Activated T-cell treated with anti-CD3 and anti-CD28 coated beads, Interleukin-2, amount 50 U/mL, for 4 hours (primary cell): ENCODE results near the gene RERE. TPM values are rescaled to one million over a fixed set of nuclear protein-coding genes. Genes with fewer than 3 reads are reported as not detected.

ENCODE experiments used
- ATAC-seq, 2 donors: fragments of 200-7000 bp; cut with Tn5 transposase; one replicate each; pipeline ENCODE4 v1.10.0; 2021
- DNase-seq: peaks from one replicate; pipeline ENCODE4 v3.0.0-alpha.2; 2020
- H3K27me3 Mint-ChIP-seq: one replicate; pipeline ENCODE4 v1.8.0; 2021; ENCODE audit warnings: low read depth, mixed read lengths
- H3K36me3 Mint-ChIP-seq: one replicate; pipeline ENCODE4 v1.8.0; 2022; ENCODE audit warnings: mixed read lengths; ENCODE audit not compliant: insufficient read depth
- H3K4me1 Mint-ChIP-seq: one replicate; pipeline ENCODE4 v1.8.0; 2021; ENCODE audit warnings: low read depth, mixed read lengths
- H3K4me3 Mint-ChIP-seq: one replicate; pipeline ENCODE4 v1.8.0; 2021; ENCODE audit warnings: mild to moderate bottlenecking, moderate library complexity, mixed read lengths
- H3K9me3 Mint-ChIP-seq: one replicate; pipeline ENCODE4 v1.8.0; 2021; ENCODE audit warnings: mixed read lengths
- total RNA-seq, 3 donors: library from RNA; stranded (reverse); gene quantifications; one replicate each; pipeline ENCODE4 v1.2.1, GENCODE V29; 2021

Gene RERE
- total RNA-seq, 3 donors from 2014 or later, result 40.5 to 53.4 (median 47.8) TPM

- H3K4me1 Mint-ChIP-seq, result no peaks in the 10 kb centered on the region
- ATAC-seq (no peak), DNase-seq (no peak)
- H3K9me3 Mint-ChIP-seq, result no peaks in the 10 kb centered on the region
- H3K36me3 Mint-ChIP-seq, result peaks cover 28% of the 10 kb centered on the region
- H3K27me3 Mint-ChIP-seq, result no peaks in the 10 kb centered on the region
- H3K4me3 Mint-ChIP-seq, result no peak overlapping the region
Measured at GRCh38 chr1:8357329-8358101, 459.9 kb downstream of the RERE start.

DNA sequence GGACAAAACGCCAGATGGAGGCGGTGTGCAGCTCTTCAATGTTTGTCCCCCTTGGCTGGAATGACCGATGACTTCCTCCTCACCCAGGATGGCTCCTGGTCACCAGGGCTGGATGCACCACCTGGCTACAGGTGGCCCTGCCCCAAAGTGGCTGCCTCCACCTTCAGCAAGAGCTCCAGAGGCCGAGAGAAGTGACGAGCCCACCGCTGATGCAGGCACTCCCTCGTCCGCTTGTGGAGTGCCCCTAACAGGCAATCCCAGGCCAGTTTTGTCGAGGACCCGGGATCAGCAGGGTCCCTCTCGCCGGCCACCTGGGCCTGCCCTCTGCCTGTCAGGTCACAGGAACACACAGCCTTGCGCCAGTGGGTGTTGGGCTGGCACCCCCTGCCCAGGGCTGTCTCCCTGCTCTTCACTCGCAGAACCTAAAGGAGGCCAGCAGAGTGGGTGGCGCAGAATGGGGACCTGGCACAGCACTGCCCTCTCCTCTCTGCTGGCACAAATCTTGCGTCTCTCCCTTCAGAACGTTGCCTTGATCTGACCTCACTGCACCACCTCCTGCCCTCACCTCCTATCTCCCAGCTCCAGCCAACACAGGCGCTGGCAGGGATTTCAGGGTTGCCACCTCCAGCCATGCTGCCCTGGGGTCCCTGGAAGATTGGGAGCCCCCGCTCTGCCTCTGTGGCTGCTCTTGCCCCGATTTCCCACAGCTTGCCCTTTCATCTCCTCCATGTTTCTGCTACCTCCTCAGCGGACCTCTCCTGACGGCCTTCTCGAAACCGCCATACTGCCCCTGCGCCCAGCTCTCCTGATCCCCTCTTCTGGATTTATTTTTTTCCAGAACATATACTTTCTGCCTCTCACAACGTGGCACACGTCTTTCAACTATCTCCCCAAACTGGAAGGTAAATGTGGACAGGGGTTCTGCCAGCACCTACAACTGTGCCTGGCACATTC is 460.9 kb downstream of the RERE start:
- ATAC-seq, result no peak

DNA sequence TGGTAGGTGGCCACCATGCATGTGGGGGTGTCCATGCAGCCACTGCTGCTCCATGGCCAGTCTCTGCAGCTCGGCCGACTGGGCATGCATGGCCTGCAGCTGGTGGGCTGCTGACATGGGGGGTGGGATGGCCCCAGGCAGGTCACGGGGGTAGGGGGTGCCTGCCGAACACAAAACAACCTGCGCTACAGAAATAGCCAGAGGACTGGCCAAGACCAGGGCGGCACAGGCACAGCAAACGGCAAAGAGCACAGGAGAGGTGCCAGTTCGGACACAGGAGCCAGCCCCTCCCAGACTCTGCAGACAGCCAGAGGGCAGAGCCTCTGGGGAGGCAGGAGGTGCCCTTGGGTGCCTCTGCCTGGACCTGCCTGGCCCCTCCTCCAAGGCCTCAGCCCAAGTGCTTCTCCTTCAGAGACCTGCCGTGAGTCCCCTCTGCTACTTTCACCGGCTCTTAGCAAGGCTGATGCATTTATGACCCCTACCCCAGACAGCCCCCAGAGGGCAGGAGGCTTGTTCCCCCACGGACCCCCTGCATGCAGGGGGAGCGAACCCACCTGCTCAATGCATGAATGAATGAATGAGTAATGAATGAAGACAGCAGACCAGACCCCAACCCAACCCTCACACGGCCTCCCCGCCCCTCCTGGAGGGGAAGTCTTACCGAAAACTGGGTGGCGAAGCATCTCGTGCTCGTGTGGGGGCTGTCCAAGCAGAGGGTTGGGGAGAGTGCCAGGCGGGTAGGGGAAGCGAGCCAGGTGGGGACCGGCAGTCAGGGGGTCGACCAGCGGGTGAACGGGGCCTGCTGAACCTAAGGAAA is 461.8 kb downstream of the RERE start:
- Mint-ChIP-seq H3K36me3 (peaks cover 27% of the 10 kb centered on the region), H3K9me3 (no peaks in the 10 kb centered on the region), H3K4me3 (no peak overlapping the region), H3K4me1 (no peaks in the 10 kb centered on the region), H3K27me3 (no peaks in the 10 kb centered on the region)
- DNase-seq (no peak), ATAC-seq (no peak)

More for the DNA sequence above, 460.9 kb downstream of the RERE start:
- no peak for DNase-seq
- Mint-ChIP-seq H3K4me1 (no peaks in the 10 kb centered on the region), H3K4me3 (no peak overlapping the region), H3K36me3 (peaks cover 27% of the 10 kb centered on the region), H3K9me3 (no peaks in the 10 kb centered on the region), H3K27me3 (no peaks in the 10 kb centered on the region)

DNA sequence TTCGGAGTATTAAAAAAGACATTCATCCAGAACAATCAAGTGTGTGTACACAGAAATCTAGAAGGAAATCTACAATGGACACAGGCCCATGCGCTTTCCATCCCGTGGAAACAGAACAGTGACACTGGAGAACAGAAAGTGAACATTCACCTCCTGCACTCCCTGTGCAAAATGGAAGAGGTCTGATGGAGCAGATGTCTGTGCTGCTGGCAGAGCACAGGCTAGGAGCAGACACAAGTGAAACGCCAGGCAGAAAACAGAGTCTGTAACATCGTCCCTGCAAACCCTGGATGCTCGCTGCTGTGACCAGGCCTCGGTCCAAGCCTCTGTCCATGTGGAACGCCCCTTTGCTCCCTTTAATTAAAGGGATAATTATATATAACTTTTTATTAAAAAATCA is 463.4 kb downstream of the RERE start:
- H3K27me3 Mint-ChIP-seq, result no peaks in the 10 kb centered on the region
- H3K9me3 Mint-ChIP-seq, result no peaks in the 10 kb centered on the region
- DNase-seq (no peak), ATAC-seq (no peak)
- peaks cover 24% of the 10 kb centered on the region for H3K36me3 Mint-ChIP-seq
- no peaks in the 10 kb centered on the region for H3K4me1 Mint-ChIP-seq
- no peak overlapping the region for H3K4me3 Mint-ChIP-seq

DNA sequence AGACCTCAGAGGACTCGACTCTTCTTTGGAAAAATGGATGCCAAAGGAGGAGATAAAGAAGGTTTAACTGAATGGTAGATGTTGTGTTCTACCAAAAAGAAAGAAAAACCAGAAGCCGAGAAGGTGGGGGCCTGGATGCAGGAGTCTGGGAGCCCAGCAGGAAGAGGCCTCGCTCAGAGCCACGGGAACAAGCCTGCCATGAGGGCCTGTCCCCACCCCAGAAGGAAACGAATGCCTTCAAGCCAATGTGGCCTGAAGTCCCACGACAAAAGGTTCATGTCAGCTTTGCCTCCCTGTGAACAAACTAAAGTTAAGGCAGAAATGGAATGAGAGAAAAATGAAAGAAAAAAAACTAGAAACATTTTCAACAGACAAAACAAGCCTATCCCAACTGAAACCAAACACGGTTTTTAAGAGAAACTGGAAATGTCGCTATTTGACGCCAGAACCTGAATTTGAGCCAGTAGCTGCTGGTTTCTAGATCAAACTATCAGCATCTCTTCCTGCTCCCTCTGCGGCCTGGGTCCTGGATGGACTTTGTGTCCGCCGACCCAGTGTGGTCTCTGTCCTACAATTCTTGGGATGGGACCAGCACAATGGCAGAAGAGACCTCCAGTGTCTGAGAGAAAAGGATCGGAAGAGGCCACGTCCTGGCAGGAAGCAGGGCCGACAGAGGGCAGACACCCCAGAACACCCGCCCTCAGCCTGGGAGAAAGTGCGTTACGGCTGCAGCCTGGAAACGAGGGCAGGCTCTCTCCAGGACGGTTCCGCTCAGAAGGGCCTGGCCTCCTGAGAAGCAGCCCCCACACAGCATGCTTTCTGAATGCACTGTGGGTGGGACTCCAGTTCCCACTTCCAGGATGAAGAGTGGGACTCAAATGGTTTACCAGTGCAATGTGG is 464.3 kb downstream of the RERE start:
- Mint-ChIP-seq H3K4me3 (no peak overlapping the region), H3K4me1 (peaks cover 2% of the 10 kb centered on the region), H3K36me3 (peaks cover 24% of the 10 kb centered on the region), H3K9me3 (no peaks in the 10 kb centered on the region), H3K27me3 (peaks cover 2% of the 10 kb centered on the region)
- ATAC-seq (no peak), DNase-seq (no peak)

GRCh38 chr1:8352471-8352845 is 465.0 kb downstream of the RERE start:
- no peak for ATAC-seq

DNA sequence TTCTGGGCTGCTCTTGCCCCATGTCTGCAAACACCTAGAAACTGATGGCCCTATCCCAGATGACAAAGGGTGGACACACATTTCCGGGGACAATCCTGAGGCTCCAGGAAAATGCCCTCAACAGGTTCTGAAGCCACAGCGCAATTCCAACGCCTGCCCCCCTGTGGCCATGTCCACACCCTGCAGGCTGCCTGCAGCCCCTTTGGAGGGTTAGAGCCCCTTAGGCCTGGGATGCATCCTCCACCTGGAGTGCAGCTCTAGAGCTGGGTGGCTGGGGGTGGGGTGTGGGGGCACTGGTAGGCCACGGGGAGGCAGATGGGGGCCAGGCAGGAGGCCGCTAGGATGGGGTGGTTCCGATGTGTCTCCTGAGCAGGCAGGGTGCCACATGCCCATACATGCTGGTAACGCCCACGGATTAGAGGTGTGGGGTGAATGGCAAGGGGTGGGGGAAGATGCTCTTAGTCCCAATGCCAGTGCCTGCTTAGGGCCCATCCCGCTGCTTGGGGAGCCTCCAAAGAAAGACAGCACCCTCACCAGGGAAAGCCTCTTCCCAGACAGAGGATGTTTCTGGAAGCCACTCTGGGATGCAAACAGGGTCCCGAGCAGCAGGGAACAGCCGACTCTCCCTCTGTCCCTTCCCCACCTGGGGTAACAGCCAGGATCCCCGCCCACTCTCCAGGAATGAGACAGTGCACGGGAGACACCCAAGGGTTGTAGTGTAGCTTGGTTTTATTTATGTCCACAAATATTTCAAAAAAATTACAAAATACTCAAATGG is 465.6 kb downstream of the RERE start:
- ATAC-seq, result no peak
- Mint-ChIP-seq H3K4me1 (peaks cover 2% of the 10 kb centered on the region), H3K36me3 (peaks cover 17% of the 10 kb centered on the region), H3K4me3 (no peak overlapping the region), H3K9me3 (no peaks in the 10 kb centered on the region), H3K27me3 (peaks cover 2% of the 10 kb centered on the region)
- DNase-seq, result no peak

More at GRCh38 chr1:8352471-8352845, 465.0 kb downstream of the RERE start:
- DNase-seq, result no peak
- Mint-ChIP-seq H3K4me3 (no peak overlapping the region), H3K27me3 (peaks cover 2% of the 10 kb centered on the region), H3K9me3 (no peaks in the 10 kb centered on the region), H3K4me1 (peaks cover 2% of the 10 kb centered on the region), H3K36me3 (peaks cover 20% of the 10 kb centered on the region)

DNA sequence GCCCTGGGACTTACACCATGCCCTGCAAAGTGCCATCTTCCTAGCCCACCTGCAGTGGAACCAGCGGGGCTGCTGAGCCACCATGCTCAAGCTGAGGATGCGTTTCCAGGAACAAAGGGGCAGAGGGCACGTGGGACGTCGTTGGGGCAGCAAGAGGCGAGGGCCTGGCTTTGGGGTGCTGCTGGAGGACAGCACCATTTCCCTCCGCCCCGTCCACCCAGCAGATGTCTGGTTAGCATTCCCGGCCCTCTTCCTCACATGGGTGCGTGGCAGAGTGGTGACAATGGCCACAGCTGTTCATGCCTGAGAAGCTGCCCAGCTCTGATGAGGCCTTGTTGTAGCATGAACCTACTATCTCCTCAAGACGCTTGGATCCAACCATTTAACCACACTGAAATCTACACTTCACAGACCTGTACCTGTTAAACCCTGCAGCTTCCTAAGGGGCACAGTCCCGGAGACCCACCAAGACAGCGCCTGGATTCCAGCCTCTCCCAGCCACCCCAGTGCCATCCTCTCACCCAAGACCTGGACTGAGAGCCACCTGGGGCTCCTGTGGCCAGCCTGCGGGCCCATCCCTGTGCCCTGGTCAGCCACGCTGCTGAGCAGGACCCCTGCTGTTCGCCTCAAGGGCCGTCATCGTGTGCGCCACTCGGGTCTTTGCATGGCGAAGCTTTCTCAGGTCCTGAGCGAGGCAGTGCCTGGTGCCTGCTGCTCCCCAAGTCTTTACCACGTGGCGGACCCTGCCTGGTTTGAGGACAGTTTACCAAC is 466.3 kb downstream of the RERE start:
- Mint-ChIP-seq H3K36me3 (peaks cover 15% of the 10 kb centered on the region), H3K9me3 (no peaks in the 10 kb centered on the region), H3K4me1 (peaks cover 2% of the 10 kb centered on the region), H3K27me3 (peaks cover 2% of the 10 kb centered on the region), H3K4me3 (no peak overlapping the region)
- ATAC-seq (no peak), DNase-seq (no peak)

- Mint-ChIP-seq H3K27me3 (peaks cover 2% of the 10 kb centered on the region), H3K4me1 (peaks cover 2% of the 10 kb centered on the region), H3K4me3 (no peak overlapping the region), H3K9me3 (no peaks in the 10 kb centered on the region), H3K36me3 (peaks cover 11% of the 10 kb centered on the region)
- ATAC-seq (no peak), DNase-seq (no peak)
Measured at GRCh38 chr1:8349961-8350360, 467.5 kb downstream of the RERE start.

GRCh38 chr1:8349473-8349865 is 468.0 kb downstream of the RERE start:
- ATAC-seq, result no peak
- Mint-ChIP-seq H3K36me3 (peaks cover 9% of the 10 kb centered on the region), H3K4me1 (peaks cover 2% of the 10 kb centered on the region)

DNA sequence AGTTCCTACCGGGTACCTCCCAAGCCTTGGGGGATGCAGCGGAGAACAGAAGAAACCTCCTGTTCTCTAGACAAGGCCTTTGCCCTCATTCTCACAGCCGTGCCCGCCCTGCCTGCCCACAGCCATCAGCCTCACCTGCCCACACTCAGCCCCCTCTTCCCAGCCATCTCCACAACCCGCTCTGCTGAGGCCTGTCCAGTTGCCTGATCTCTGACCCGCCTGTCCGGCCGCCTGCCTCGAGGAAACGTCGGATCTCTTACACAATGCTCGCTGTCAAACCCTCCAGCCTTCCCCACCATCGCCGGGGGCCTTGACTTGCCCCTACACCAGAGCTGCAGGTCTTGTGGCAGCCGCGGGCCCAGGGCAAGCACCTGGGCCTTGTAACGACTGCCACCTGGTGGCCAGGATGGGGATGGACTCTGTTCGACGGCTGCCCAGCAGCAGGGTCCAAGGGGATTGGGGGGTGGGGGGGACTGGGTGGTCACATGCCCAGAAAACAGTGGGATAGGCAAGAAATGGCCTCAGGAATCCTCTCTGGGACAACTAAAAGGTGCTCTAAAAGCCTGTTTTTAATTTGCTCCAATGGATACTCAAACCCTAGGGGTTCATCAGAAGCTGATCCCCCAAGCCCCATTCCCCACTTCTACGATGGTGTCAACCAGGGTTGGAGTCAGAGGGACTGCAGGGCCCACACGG is 468.5 kb downstream of the RERE start:
- DNase-seq (peak; percentile 73), ATAC-seq (peak; percentile 86)
- H3K4me1 Mint-ChIP-seq, result peaks cover 2% of the 10 kb centered on the region
- peaks cover 2% of the 10 kb centered on the region for H3K27me3 Mint-ChIP-seq
- no peak overlapping the region for H3K4me3 Mint-ChIP-seq
- H3K9me3 Mint-ChIP-seq, result no peaks in the 10 kb centered on the region
- peaks cover 7% of the 10 kb centered on the region for H3K36me3 Mint-ChIP-seq

More at GRCh38 chr1:8349473-8349865, 468.0 kb downstream of the RERE start:
- H3K27me3 Mint-ChIP-seq, result peaks cover 2% of the 10 kb centered on the region
- H3K4me3 Mint-ChIP-seq, result no peak overlapping the region
- no peaks in the 10 kb centered on the region for H3K9me3 Mint-ChIP-seq
- no peak for DNase-seq
